Measurements from ENCODE around the gene SSTR4. TPM values are rescaled to one million over a fixed set of nuclear protein-coding genes. Genes with fewer than 3 reads are reported as not detected.

SSTR4 gene
- total and polyA plus RNA-seq, 9 of the 15 experiments (the other 6 are each of a cell fraction or from before 2014, with no cell fraction given), result not detected

GRCh38 chr20:23050076-23050838 lies 15.1 kb downstream of the SSTR4 start:
- ATAC-seq, result no peak
- H4K20me1 ChIP-seq (replicated peaks; ENCODE audit: control insufficient read depth, insufficient read depth, low read length), result no peaks in the 10 kb centered on the region
- no peak overlapping the region for H3K27ac ChIP-seq (ENCODE audit: extremely low read depth, low read depth, low read length)
- no peak for FAIRE-seq
- peak overlapping the region; percentile 96; the same call in 1 of the 2 replicates for H2AFZ ChIP-seq (ENCODE audit: low read depth, low read length)
- peak overlapping the region; percentile 90 to 96; a peak in 2 of 4 replicates for H3K9ac ChIP-seq (ENCODE audit: insufficient read depth in 1 of 2, low read depth in 2 of 2, low read length in 2 of 2)
- no peaks in the 10 kb centered on the region for H3K79me2 ChIP-seq (ENCODE audit: control insufficient read depth, insufficient read depth, low read length)
- no peaks in the 10 kb centered on the region for H3K9me3 ChIP-seq (replicated peaks; ENCODE audit: control insufficient read depth, insufficient read depth, low read depth, low read length)
- BruUV-seq (replicated peaks), result no TSS peak
- DNase-seq (ENCODE audit: extremely low read depth in 1 of 4, low spot score in 3 of 4), result no peak
- H3K36me3 ChIP-seq (ENCODE audit: control insufficient read depth, insufficient read depth, low read length), result no peaks in the 10 kb centered on the region
- H3K27me3 ChIP-seq (ENCODE audit: control insufficient read depth in 2 of 2, insufficient read depth in 2 of 2, low read length in 2 of 2), result no peaks in the 10 kb centered on the region
- no peaks in the 10 kb centered on the region for H3K9me1 ChIP-seq (ENCODE audit: control insufficient read depth, insufficient read depth, low read length)
- ChIA-PET CTCF (ENCODE audit: low intra/inter-chr PET ratio) (interaction anchor here (0.6 to 0.9 kb wide), 3 partner anchors 185 to 290 kb away, joined by 3 to 6 read pairs (median 4); no protein-coding TSS in a partner anchor), POLR2A (interaction anchor here (0.7 to 2.5 kb wide), 8 partner anchors 10 to 308 kb away, joined by 3 to 11 read pairs (median 4); no protein-coding TSS in a partner anchor)
- peak overlapping the region; percentile 77; the same call in 1 of the 2 replicates for H3K4me2 ChIP-seq (ENCODE audit: insufficient read depth, low read length)
- H3K4me3 ChIP-seq, result no peak overlapping the region
- in situ Hi-C loops (cut with MboI) (loop anchor here (10.0 kb wide), 1 partner anchor 295 kb away; no protein-coding TSS in a partner anchor), intact Hi-C loops (cut with micrococcal nuclease) (loop anchor here (2.0 to 10.0 kb wide), 5 partner anchors 82 to 295 kb away; no protein-coding TSS in a partner anchor)
- peaks cover 15 to 51% of the 10 kb centered on the region in 2 experiments; a peak in 4 of 5 replicates for H3K4me1 ChIP-seq (replicated peaks in 1 of 2; ENCODE audit: control insufficient read depth in 2 of 2, insufficient read depth in 2 of 2, low read length in 2 of 2)
- WGBS (ENCODE audit: insufficient coverage, low coverage, missing lambda C conversion rate), result 86% methylated on average over 24 of the region's 48 CpGs
- TF ChIP-seq, protein P1, sequence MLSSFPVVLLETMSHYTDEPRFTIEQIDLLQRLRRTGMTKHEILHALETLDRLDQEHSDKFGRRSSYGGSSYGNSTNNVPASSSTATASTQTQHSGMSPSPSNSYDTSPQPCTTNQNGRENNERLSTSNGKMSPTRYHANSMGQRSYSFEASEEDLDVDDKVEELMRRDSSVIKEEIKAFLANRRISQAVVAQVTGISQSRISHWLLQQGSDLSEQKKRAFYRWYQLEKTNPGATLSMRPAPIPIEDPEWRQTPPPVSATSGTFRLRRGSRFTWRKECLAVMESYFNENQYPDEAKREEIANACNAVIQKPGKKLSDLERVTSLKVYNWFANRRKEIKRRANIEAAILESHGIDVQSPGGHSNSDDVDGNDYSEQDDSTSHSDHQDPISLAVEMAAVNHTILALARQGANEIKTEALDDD (IDR thresholded peaks at IDR 0.05), result no peak
- no peak for TF ChIP-seq ZBED1 (IDR thresholded peaks at IDR 0.05)
- TF ChIP-seq TFAP4 (CRISPR knock-in tag; IDR thresholded peaks at IDR 0.05; ENCODE audit: borderline replicate concordance), result no peak
- no peak for TF ChIP-seq BCLAF1 (IDR thresholded peaks at IDR 0.05; ENCODE audit: borderline replicate concordance in 1 of 2, control insufficient read depth in 1 of 2, low read depth in 2 of 2, low read length in 1 of 2)
